HepG2 (cell line): ENCODE data around the gene FADD. TPM values are rescaled to one million over a fixed set of nuclear protein-coding genes. Genes with fewer than 3 reads are reported as not detected.

Source experiments
- ATAC-seq: fragments of 200-7000 bp; cut with Tn5 transposase; 3 replicates; pipeline ENCODE4 v1.9.1; 2020; ENCODE audit warnings: mild to moderate bottlenecking, moderate library complexity
- BruUV-seq: library from RNA; stranded (reverse); fragments of 400-500 nt; replicated peaks from 2 replicates; lab custom pipeline; 2021; lab: Mats Ljungman, UMichigan
- CTCF ChIA-PET: fragments of 300-600 bp; formaldehyde crosslinking; extraction: SDS; loops from one replicate; lab custom pipeline; 2021; ENCODE audit warnings: low total read pairs, inconsistent platforms, low intra/inter-chr PET ratio; lab: Yijun Ruan, JAX
- POLR2A ChIA-PET: fragments of 350-600 bp; sonication (Branson Sonifier 250); formaldehyde crosslinking; loops from one replicate; lab custom pipeline; 2020; ENCODE audit warnings: antibody characterized with exemption, inconsistent platforms; lab: Yijun Ruan, JAX
- DNase-seq: peaks from one replicate; pipeline ENCODE4 v3.0.0-alpha.2; 2015; ENCODE audit warnings: low spot score
- FAIRE-seq: peaks from 3 replicates; lab custom pipeline; 2011; peaks lifted over from hg19 to GRCh38; lab: Jason Lieb, UNC
- H2AFZ ChIP-seq: one replicate; pipeline ENCODE4 v1.6.1; 2011; ENCODE audit warnings: low read length, inconsistent platforms
- H3K27ac ChIP-seq: fragments of 300-600 bp; 3 replicates; pipeline ENCODE4 v1.8.0; 2011; ENCODE audit warnings: mixed run types, mild to moderate bottlenecking, mixed read lengths, low read length, inconsistent platforms; ENCODE audit not compliant: insufficient read depth; ENCODE audit errors: extremely low read length
- H3K27me3 ChIP-seq, 2 experiments: fragments of 200-600 bp in 1 of 2; 2 replicates in 1 of 2; 3 replicates in 1 of 2; pipeline versions ENCODE4 v1.6.0 to v1.8.0; 2011; ENCODE audit warnings: low read length in 2 of 2, mild to moderate bottlenecking in 2 of 2, moderate library complexity in 2 of 2, inconsistent platforms in 1 of 2; ENCODE audit not compliant: insufficient read depth in 2 of 2, control insufficient read depth in 1 of 2
- H3K36me3 ChIP-seq, 2 experiments: fragments of 200-600 bp in 1 of 2; replicated peaks in 1 of 2; 2 replicates in 1 of 2; 3 replicates in 1 of 2; pipeline versions ENCODE4 v1.5.1 to v1.8.0; 2011; ENCODE audit warnings: low read length in 2 of 2, inconsistent platforms in 1 of 2; ENCODE audit not compliant: insufficient read depth in 2 of 2, control insufficient read depth in 1 of 2
- H3K4me1 ChIP-seq: 2 replicates; pipeline ENCODE4 v1.5.1; 2012; ENCODE audit warnings: low read length, inconsistent platforms; ENCODE audit not compliant: insufficient read depth
- H3K4me2 ChIP-seq: 2 replicates; pipeline ENCODE4 v1.6.0; 2011; ENCODE audit warnings: low read depth, low read length, inconsistent platforms
- H3K4me3 ChIP-seq, 3 experiments: fragments of 200-600 bp in 1 of 3; sonication (generic), shearing (Covaris generic) in 1 of 3; replicated peaks in 1 of 3; 2 replicates each; pipeline ENCODE4 v1.5.1; 2011 to 2016; ENCODE audit warnings: low read length in 3 of 3, inconsistent platforms in 2 of 3, low read depth in 2 of 3, mild to moderate bottlenecking in 2 of 3, control low read depth in 1 of 3, mixed read lengths in 1 of 3; ENCODE audit not compliant: insufficient read depth in 1 of 3
- H3K79me2 ChIP-seq: one replicate; pipeline ENCODE4 v1.6.1; 2011; ENCODE audit warnings: low read length, inconsistent platforms; ENCODE audit not compliant: insufficient read depth
- H3K9ac ChIP-seq: 2 replicates; pipeline ENCODE4 v1.6.0; 2011; ENCODE audit warnings: mild to moderate bottlenecking, low read depth, low read length, inconsistent platforms; ENCODE audit not compliant: insufficient read depth
- H3K9me3 ChIP-seq: 2 replicates; pipeline ENCODE4 v1.5.1; 2012; ENCODE audit warnings: mild to moderate bottlenecking, low read length
- H4K20me1 ChIP-seq: 2 replicates; pipeline ENCODE4 v1.6.0; 2011; ENCODE audit warnings: inconsistent platforms, mild to moderate bottlenecking, low read length, moderate library complexity; ENCODE audit not compliant: insufficient read depth
- CHD4 ChIP-seq: fragments of 200-600 bp; sonication (generic); IDR thresholded peaks from 2 replicates; pipeline ENCODE4 v1.7.0; 2017; ENCODE audit warnings: mild to moderate bottlenecking, low read length, borderline replicate concordance
- MEF2D ChIP-seq: sonication (generic); formaldehyde crosslinking; IDR thresholded peaks from 2 replicates; pipeline ENCODE4 v1.5.1; 2020; ENCODE audit warnings: mild to moderate bottlenecking, missing genetic modification reagents
- ZFP36L1 ChIP-seq: sonication (generic); formaldehyde crosslinking; IDR thresholded peaks from 2 replicates; pipeline ENCODE4 v1.8.0; 2022; ENCODE audit warnings: mild to moderate bottlenecking, missing genetic modification reagents, moderate library complexity
- ZFX ChIP-seq: sonication (generic); formaldehyde crosslinking; IDR thresholded peaks from 2 replicates; pipeline ENCODE4 v1.4.0; 2020; ENCODE audit warnings: mild to moderate bottlenecking, low read depth, missing genetic modification reagents, moderate library complexity
- ZNF33A ChIP-seq: sonication (generic); formaldehyde crosslinking; IDR thresholded peaks from 2 replicates; pipeline ENCODE4 v1.5.1; 2020; ENCODE audit warnings: missing genetic modification reagents, mild to moderate bottlenecking, moderate library complexity, borderline replicate concordance
- ZNF772 ChIP-seq: sonication (generic); formaldehyde crosslinking; IDR thresholded peaks from 2 replicates; pipeline ENCODE4 v1.5.0; 2020; ENCODE audit warnings: mild to moderate bottlenecking, missing genetic modification reagents
- ZNF841 ChIP-seq: sonication (generic); formaldehyde crosslinking; IDR thresholded peaks from 2 replicates; pipeline ENCODE4 v1.8.1; 2023; ENCODE audit warnings: missing genetic modification reagents, borderline replicate concordance
- WGBS: methylation state at CpG from one replicate; pipeline ENCODE4 v1.1.6; 2017; ENCODE audit warnings: low lambda C conversion rate; 5-methylcytosine and 5-hydroxymethylcytosine counted together
- in situ Hi-C: cut with HindIII; loops from 2 replicates; pipeline ENCODE4 v1.10.0; 2017; ENCODE audit warnings: low pct_unique_long_range_greater_than_20kb; ENCODE audit not compliant: extremely low pct_ligation_motif_present
- intact Hi-C: fragments of 100-400 bp; cut with micrococcal nuclease; formaldehyde crosslinking; loops from one replicate; pipeline ENCODE4 v1.10.0; 2022; ENCODE audit not compliant: unreplicated experiment
- polyA plus RNA-seq, 8 experiments: library from polyadenylated mRNA; depleted of rRNA in 3 of 8; stranded (reverse) in 7 of 8; unstranded in 1 of 8; fragments of >200 nt; fragmentation: Illumina TruSeq in 4 of 8; extraction: Trizol in 4 of 8; gene quantifications; 2 replicates each; pipeline versions ENCODE4 v1.2.1 to v1.2.3, GENCODE V29; 2011 to 2016; ENCODE audit warnings: low read depth in 4 of 8, missing spikeins in 1 of 8, mixed read lengths in 1 of 8; ENCODE audit not compliant: insufficient read depth in 1 of 8
- total RNA-seq, 5 experiments: library from RNA; depleted of rRNA; stranded (reverse); fragments of >200 nt; fragmentation: Illumina TruSeq; extraction: Trizol; gene quantifications; 2 replicates each; pipeline ENCODE4 v1.2.3, GENCODE V29; 2016; ENCODE audit warnings: low read depth in 1 of 5
- TF ChIP-seq, protein P1 (sequence below): sonication (generic); formaldehyde crosslinking; IDR thresholded peaks from 2 replicates; pipeline ENCODE4 v1.4.0; 2020; ENCODE audit warnings: missing genetic modification reagents

The FADD gene
- total and polyA plus RNA-seq, 2 of the 13 experiments (the other 11 are each of a cell fraction or from before 2014, with no cell fraction given) = 14.2 to 22.2 TPM

DNA sequence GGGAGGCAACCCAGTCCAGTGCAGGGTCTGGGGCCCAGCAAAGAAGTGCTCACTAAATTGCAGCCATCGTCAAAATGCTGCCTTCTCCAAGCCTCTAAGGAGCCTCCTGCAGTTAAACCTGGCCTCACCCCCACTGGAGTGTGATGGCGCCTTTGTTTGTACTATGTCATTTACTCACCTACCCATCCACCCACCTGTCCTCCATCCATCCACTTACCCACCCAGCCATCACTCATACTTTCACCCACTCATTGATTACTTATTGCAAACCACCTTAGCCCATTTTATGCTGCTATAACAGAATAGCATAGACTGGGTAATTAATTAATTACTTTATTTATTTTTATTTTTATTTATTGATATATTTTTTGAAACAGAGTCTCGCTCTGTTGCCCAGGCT lies 38.6 kb downstream of the FADD start:
- intact Hi-C loops (no loop called here), in situ Hi-C loops (no loop called here)
- BruUV-seq = no TSS peak
- H3K9ac ChIP-seq = no peak overlapping the region
- TF ChIP-seq ZNF33A (CRISPR knock-in tag) (no peak), ZFX (CRISPR knock-in tag) (no peak), CHD4 (no peak), ZFP36L1 (CRISPR knock-in tag) (no peak), MEF2D (no peak), ZNF772 (no peak), ZNF841 (CRISPR knock-in tag) (no peak)
- TF ChIP-seq, protein P1, sequence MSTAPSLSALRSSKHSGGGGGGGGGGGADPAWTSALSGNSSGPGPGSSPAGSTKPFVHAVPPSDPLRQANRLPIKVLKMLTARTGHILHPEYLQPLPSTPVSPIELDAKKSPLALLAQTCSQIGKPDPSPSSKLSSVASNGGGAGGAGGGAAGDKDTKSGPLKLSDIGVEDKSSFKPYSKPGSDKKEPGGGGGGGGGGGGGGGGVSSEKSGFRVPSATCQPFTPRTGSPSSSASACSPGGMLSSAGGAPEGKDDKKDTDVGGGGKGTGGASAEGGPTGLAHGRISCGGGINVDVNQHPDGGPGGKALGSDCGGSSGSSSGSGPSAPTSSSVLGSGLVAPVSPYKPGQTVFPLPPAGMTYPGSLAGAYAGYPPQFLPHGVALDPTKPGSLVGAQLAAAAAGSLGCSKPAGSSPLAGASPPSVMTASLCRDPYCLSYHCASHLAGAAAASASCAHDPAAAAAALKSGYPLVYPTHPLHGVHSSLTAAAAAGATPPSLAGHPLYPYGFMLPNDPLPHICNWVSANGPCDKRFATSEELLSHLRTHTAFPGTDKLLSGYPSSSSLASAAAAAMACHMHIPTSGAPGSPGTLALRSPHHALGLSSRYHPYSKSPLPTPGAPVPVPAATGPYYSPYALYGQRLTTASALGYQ (CRISPR knock-in tag) = no peak
- no peak overlapping the region for H3K27ac ChIP-seq
- no peaks in the 10 kb centered on the region for H4K20me1 ChIP-seq
- no peak overlapping the region for H3K4me3 ChIP-seq
- H3K36me3 ChIP-seq = no peaks in the 10 kb centered on the region
- CTCF ChIA-PET = no interaction called here
- H3K4me1 ChIP-seq = peaks cover 11% of the 10 kb centered on the region
- H3K9me3 ChIP-seq = no peaks in the 10 kb centered on the region
- no peak overlapping the region for H3K4me2 ChIP-seq
- DNase-seq (no peak), ATAC-seq (no peak), FAIRE-seq (no peak)
- no peaks in the 10 kb centered on the region for H3K79me2 ChIP-seq
- POLR2A ChIA-PET = no interaction called here
- H3K27me3 ChIP-seq = peaks cover 0 to 10% of the 10 kb centered on the region in 2 experiments; a peak in 2 of 5 replicates
- H2AFZ ChIP-seq = no peak overlapping the region
- WGBS = 60% methylated on average over 3 of the region's 3 CpGs
